Left lung (tissue), 10 donors: Measurements from ENCODE around the gene CDKN2AIPNL. TPM values are rescaled to one million over a fixed set of nuclear protein-coding genes. Genes with fewer than 3 reads are reported as not detected.

Experiments
- ATAC-seq: fragments of 200-7000 bp; cut with Tn5 transposase; one replicate; pipeline ENCODE4 v1.9.1; 2020; ENCODE audit warnings: moderate library complexity
- DNase-seq, 4 donors: peaks; one replicate each; pipeline ENCODE4 v3.0.0-alpha.2; 2013 to 2020
- H3K27ac ChIP-seq, 2 donors: fragments of 200-600 bp; sonication (generic) in 1 of 2; one replicate each; pipeline versions ENCODE4 v1.5.0 to v1.8.0; 2020 to 2021
- H3K27me3 ChIP-seq, 2 donors: fragments of 200-600 bp; sonication (generic) in 1 of 2; one replicate each; pipeline versions ENCODE4 v1.5.0 to v1.8.0; 2020 to 2021
- H3K36me3 ChIP-seq, 2 donors: fragments of 200-600 bp; sonication (generic) in 1 of 2; one replicate each; pipeline versions ENCODE4 v1.5.0 to v1.8.0; 2020 to 2021
- H3K4me1 ChIP-seq, 2 donors: fragments of 200-600 bp; one replicate each; pipeline ENCODE4 v1.8.0; 2021
- H3K4me3 ChIP-seq, 2 donors: fragments of 200-600 bp; sonication (generic) in 1 of 2; one replicate each; pipeline versions ENCODE4 v1.5.0 to v1.8.0; 2020 to 2021; ENCODE audit warnings: mild to moderate bottlenecking in 1 of 2
- H3K9me3 ChIP-seq, 2 donors: fragments of 200-600 bp; sonication (generic) in 1 of 2; one replicate each; pipeline versions ENCODE4 v1.5.0 to v1.8.0; 2020 to 2021
- intact Hi-C, 2 donors: fragments of 100-400 bp; cut with DNase I; formaldehyde crosslinking; loops; one replicate each; pipeline versions ENCODE4 v1.11.2 to v1.14.2; 2022
- polyA plus RNA-seq, 6 donors: library from polyadenylated mRNA; unstranded; fragments of 120-200 nt; gene quantifications; one replicate each; pipeline ENCODE4 v1.2.1, GENCODE V29; 2013; ENCODE audit not compliant: insufficient read length in 6 of 6
- total RNA-seq, 2 donors: library from RNA; stranded (reverse); fragmentation: NEBNext Ultra II Directional; extraction: Animal tissue kit (Norgen Biotek cat#: 25700); gene quantifications; one replicate each; pipeline ENCODE4 v1.2.1, GENCODE V29; 2021
- TF ChIP-seq, protein P1 (sequence below), 2 donors: fragments of 200-600 bp; sonication (generic) in 1 of 2; IDR thresholded peaks; one replicate each; pipeline versions ENCODE4 v1.5.0 to v1.8.0; 2021; ENCODE audit warnings: antibody characterized with exemption in 2 of 2
- donor health status: DM: no; HTN: yes; CAD: no.
- donor health status: DM: no; HTN: no; CAD: no.

The CDKN2AIPNL gene
- total and polyA plus RNA-seq, 8 donors, result 15.5 to 30.8 (median 26.6) TPM

DNA sequence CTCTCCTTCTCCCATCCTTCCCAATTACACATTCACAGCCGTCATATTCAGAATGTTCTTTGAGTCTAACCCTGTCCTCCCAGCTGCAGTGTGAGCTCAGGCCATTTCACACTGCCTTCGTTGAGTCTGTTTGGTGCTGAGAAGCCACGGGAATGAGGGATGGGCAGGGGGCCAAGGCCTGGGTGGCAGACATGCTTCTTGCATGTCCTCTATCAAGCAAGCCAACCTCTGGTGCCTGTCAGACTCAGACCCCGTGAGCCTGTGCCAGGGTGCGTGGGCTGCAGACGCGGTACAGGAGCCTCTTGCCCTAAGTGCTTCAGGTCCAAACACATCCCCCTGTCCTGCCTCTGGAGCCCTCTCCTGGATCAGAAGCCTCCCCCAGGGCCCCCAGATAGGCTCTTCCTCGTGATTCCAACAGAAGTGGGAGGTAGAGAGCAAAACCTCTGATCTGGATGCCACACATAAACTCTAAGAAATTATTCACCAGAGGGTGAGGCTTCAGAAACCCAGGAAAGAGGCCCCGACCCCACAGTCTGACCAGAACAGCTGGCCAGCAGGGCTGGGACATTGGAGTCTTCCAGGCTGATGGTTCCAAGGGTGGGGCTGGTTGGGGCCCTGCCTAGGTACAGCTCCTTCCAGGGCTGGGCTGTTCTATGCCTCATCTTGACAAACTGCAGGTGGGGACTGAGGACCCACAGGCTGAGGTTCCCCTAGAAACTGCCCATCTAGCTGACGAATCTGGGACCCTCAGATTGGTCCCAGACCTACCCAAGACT lies 46.7 kb upstream of the CDKN2AIPNL start:
- H3K9me3 ChIP-seq, result no peaks in the 10 kb centered on the region
- no peak for ATAC-seq
- DNase-seq, result no peak
- H3K36me3 ChIP-seq, result no peaks in the 10 kb centered on the region
- H3K27ac ChIP-seq, result no peak overlapping the region
- intact Hi-C loops, result no loop called here
- no peak overlapping the region for H3K4me3 ChIP-seq
- TF ChIP-seq, protein P1, sequence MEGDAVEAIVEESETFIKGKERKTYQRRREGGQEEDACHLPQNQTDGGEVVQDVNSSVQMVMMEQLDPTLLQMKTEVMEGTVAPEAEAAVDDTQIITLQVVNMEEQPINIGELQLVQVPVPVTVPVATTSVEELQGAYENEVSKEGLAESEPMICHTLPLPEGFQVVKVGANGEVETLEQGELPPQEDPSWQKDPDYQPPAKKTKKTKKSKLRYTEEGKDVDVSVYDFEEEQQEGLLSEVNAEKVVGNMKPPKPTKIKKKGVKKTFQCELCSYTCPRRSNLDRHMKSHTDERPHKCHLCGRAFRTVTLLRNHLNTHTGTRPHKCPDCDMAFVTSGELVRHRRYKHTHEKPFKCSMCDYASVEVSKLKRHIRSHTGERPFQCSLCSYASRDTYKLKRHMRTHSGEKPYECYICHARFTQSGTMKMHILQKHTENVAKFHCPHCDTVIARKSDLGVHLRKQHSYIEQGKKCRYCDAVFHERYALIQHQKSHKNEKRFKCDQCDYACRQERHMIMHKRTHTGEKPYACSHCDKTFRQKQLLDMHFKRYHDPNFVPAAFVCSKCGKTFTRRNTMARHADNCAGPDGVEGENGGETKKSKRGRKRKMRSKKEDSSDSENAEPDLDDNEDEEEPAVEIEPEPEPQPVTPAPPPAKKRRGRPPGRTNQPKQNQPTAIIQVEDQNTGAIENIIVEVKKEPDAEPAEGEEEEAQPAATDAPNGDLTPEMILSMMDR (IDR thresholded peaks at IDR 0.05), result no peak
- H3K27me3 ChIP-seq, result no peaks in the 10 kb centered on the region
- peaks cover 0 to 2% of the 10 kb centered on the region in 2 donors for H3K4me1 ChIP-seq

DNA sequence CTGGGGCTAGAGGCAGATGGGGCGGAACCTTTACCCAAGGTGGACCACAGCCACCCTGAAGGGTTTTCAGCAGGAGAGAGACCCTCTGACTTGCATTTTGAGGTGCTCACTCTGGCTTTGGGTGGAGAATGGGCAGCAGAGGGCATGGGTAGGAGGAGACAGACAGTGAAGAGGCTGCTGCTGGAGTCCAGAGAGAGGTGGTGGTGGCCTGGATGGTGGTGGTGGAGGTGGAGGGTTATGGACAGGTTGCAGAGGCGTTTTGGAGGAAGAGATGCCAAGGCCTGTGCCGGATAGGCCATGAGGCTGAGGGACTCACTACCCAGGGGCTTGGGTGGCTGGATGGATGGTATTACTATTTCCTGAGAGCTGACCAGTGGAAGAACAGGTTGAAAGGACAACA lies 46.1 kb upstream of the CDKN2AIPNL start:
- intact Hi-C loops, result no loop called here
- H3K4me1 ChIP-seq, result no peaks in the 10 kb centered on the region
- H3K4me3 ChIP-seq, result no peak overlapping the region
- H3K9me3 ChIP-seq, result no peaks in the 10 kb centered on the region
- H3K36me3 ChIP-seq, result no peaks in the 10 kb centered on the region
- no peak for DNase-seq
- no peaks in the 10 kb centered on the region for H3K27me3 ChIP-seq
- no peak for ATAC-seq
- no peak overlapping the region for H3K27ac ChIP-seq
- TF ChIP-seq, protein P1 (IDR thresholded peaks at IDR 0.05), result no peak

DNA sequence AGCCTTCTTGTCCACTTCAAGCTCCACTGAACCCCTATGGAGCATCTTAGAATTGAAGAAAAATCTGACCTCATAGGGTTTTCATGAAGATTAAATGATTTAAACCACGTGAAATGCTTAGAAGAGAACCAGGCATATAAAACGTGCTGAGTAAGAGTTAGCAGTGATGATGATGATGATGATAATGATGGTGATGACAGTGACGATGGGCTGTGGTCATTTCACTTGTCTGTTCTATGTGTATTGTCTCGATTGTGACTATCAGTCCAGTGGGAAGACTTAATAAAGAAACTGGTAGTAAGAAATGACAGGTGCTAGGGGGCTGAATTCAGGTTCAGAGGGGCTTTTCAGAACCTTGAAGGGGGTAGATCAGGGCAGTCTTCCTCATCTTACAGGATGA lies 45.1 kb upstream of the CDKN2AIPNL start:
- ATAC-seq, result no peak
- Histone ChIP-seq H3K4me3 (no peak overlapping the region), H3K36me3 (no peaks in the 10 kb centered on the region), H3K4me1 (peaks cover 0 to 2% of the 10 kb centered on the region in 2 donors), H3K9me3 (no peaks in the 10 kb centered on the region), H3K27me3 (no peaks in the 10 kb centered on the region), H3K27ac (no peak overlapping the region)
- TF ChIP-seq, protein P1 (IDR thresholded peaks at IDR 0.05), result no peak
- no peak for DNase-seq
- intact Hi-C loops, result no loop called here

DNA sequence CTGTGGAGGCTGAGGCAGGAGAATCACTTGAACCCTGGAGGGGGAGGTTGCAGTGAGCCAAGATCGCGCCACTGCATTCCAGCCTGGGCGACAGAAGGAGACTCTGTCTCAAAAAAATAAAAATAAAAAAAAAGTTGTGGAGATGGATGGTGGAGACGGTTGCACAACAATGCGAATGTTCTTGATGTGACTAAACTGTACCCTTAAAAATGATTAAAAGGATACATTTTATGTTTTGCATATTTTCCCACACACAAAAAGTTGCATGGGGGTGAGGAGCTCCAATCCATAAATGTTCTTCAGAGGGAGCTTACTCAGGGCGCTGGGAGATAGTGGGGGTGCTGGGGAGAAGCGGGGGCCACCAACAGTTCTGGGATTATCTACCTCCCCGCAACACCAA lies 43.8 kb upstream of the CDKN2AIPNL start:
- intact Hi-C loops, result no loop called here

DNA sequence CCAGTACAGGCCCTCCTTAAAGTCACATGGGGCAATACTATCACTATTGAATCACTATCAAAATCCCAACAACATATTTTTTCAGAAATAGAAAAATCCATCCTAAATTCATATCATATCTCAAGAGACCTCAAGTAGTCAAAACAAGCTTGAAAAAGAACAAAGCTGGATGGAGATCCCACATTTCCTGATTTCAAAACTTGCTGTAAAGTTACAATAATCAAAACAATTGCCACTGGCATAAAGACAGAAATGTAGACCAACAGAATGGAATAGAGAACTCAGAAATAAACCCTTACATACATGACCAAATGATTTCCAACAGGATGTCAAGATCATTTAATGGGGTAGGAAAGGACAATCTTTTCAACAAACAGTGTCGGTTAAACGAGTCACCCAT lies 41.3 kb upstream of the CDKN2AIPNL start:
- no peaks in the 10 kb centered on the region for H3K36me3 ChIP-seq
- ATAC-seq, result no peak
- intact Hi-C loops, result no loop called here
- no peak overlapping the region for H3K4me3 ChIP-seq
- peaks cover 0 to 4% of the 10 kb centered on the region in 2 donors for H3K4me1 ChIP-seq
- no peak overlapping the region for H3K27ac ChIP-seq
- no peaks in the 10 kb centered on the region for H3K27me3 ChIP-seq
- H3K9me3 ChIP-seq, result no peaks in the 10 kb centered on the region
- TF ChIP-seq, protein P1 (IDR thresholded peaks at IDR 0.05), result no peak
- no peak for DNase-seq

More for the DNA sequence above, 43.8 kb upstream of the CDKN2AIPNL start:
- Histone ChIP-seq H3K9me3 (no peaks in the 10 kb centered on the region), H3K27me3 (no peaks in the 10 kb centered on the region), H3K36me3 (no peaks in the 10 kb centered on the region), H3K4me3 (no peak overlapping the region), H3K4me1 (peaks cover 0 to 4% of the 10 kb centered on the region in 2 donors), H3K27ac (no peak overlapping the region)
- no peak for DNase-seq
- ATAC-seq, result no peak
- TF ChIP-seq, protein P1 (IDR thresholded peaks at IDR 0.05), result no peak
